Measurements from ENCODE around the gene NEU3.

The NEU3 gene

DNA sequence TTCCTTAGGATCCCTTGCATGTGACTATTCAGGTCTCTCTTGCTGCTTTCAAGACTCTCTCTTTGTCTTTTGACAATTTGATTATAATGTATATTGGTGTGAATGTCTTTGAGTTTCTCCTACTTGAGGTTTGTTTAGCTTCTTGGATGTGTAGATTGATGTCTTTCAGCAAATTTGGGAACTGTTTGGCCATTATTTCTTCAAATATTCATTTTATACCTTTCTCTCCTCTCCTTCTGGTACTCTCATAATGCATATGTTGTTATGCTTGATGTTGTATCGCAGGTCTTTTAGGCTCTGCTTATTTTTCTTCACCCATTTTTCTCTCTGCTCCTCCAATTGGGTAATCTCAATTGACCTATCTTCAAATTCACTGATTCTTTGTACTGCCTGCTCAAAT lies 63.7 kb downstream of the NEU3 start:
- in situ Hi-C loops (cut with MboI; ENCODE audit: low sequenced_read_pairs), result no loop called here

DNA sequence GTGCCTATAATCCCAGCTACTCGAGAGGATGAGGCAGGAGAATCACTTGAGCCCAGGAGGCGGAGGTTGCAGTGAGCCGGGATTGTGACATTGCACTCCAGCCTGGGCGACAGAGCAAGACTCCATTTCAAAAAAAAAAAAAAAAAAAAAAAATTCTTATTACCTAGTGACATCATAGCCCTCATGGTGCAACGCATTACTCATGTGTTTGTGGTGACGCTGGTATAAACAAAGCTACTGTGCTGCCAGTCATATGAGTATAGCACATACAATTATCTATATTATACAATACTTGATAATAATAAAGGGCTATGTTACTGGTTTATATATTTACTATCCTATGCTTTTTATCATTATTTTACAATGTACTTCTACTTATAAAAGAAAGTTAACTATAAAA lies 66.8 kb downstream of the NEU3 start:
- in situ Hi-C loops (cut with MboI; ENCODE audit: low sequenced_read_pairs), result no loop called here

DNA sequence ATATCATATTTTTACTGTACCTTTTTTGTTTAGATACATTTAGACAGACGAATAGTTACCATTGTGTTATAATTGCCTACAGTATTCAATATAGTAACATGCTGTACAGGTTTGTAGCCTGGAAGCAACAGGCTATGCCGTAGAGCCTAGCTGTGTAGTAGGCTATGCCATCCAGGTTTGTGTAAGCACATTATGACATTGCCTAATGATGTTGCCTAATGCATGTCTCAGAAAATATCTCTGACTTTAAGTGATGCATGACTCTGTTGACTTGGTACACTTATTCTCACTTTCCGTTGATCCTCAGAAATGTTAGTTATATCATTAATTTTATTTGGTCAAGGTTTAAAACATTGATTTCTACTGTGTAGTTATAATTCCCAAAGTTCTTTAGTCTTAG lies 68.1 kb downstream of the NEU3 start:
- in situ Hi-C loops (cut with MboI; ENCODE audit: low sequenced_read_pairs), result no loop called here

DNA sequence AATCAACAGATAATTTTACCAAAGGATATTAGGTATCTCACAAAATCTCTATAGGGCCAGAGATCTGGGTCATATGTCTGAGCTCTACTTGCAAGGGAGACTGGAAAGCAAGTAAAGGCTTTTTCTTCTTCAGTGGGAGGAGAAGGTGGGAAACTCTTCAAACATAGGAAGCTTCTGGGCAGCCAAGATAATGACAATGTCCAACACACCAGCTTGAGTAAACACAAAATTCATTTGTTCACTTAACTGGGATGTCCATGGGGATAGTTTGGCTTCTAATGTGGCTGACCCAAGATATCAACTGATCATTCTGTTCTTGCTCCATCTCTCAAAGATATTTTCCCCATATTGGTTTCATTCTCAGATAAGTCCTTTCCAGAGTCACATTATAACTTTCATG lies 70.6 kb downstream of the NEU3 start:
- in situ Hi-C loops (cut with MboI; ENCODE audit: low sequenced_read_pairs), result no loop called here

DNA sequence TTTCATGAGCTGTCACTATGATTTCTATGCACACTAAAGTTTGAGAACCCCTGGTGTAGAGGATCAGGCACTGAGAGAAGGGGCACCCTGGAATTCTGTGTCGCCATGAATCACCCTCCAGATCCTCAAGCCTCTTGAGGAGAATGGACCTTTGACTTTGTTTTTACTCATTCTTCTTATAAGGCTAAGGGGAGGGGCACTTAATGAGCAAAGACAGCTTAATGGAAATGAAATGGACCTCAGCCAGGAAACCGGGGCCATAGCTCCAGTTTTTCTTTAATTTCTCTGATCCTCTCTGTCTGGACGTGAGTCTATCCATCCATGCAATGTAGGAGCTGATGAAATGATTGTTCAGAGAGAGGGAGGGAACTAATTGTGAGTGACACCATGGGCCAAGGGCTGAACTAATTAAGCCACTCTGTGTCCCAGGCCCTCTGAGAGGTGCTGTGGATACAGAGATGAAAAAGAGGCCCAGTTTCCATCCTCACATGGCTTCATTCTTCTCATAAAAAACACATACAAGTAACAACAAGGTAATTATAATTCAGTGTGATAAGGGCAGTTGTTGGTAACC lies 75.1 kb downstream of the NEU3 start:
- in situ Hi-C loops (cut with MboI; ENCODE audit: low sequenced_read_pairs), result no loop called here

DNA sequence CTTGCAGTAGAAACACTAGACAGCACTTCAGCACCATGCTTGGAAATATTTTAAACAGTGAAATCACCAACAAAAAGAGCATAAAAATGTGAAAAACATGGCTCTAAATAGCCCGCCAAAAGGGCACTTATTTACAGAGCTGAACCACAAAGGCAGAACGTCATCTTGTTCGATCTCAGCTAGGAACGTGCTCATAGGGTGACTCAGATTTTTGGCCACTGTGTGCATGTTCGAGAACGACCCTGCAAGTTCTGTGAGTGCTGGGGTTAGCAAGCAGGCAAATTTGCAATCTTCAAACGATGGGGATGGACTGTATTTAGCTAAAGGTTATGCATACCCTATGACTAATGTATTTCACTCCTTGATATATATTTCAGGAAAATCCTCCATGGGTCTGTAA lies 77.3 kb downstream of the NEU3 start:
- in situ Hi-C loops (cut with MboI; ENCODE audit: low sequenced_read_pairs), result no loop called here
